Muscle of leg (tissue), 11 donors: ENCODE measurements around the gene DPY19L3. TPM values are rescaled to one million over a fixed set of nuclear protein-coding genes. Genes with fewer than 3 reads are reported as not detected.
"Not testable (repeated sequence)": the region's sequence is repeated elsewhere in the genome, so short reads cannot be mapped to it uniquely, and the experiment has no call there.

Source experiments
- DNase-seq: peaks from one replicate; pipeline ENCODE4 v3.0.0; 2013
- H3K27ac ChIP-seq: one replicate; pipeline ENCODE4 v1.5.1; 2013; ENCODE audit warnings: mild to moderate bottlenecking, low read length, control low read depth
- H3K27me3 ChIP-seq: one replicate; pipeline ENCODE4 v1.6.1; 2013; ENCODE audit warnings: low read length; ENCODE audit not compliant: control insufficient read depth, insufficient read depth
- H3K36me3 ChIP-seq: one replicate; pipeline ENCODE4 v1.6.1; 2013; ENCODE audit warnings: low read length; ENCODE audit not compliant: control insufficient read depth, insufficient read depth
- H3K4me1 ChIP-seq: one replicate; pipeline ENCODE4 v1.6.1; 2013; ENCODE audit warnings: low read length; ENCODE audit not compliant: control insufficient read depth, insufficient read depth
- H3K4me3 ChIP-seq: one replicate; pipeline ENCODE4 v1.5.1; 2013; ENCODE audit warnings: low read length, control low read depth
- H3K9me3 ChIP-seq: replicated peaks from 2 replicates; pipeline ENCODE4 v1.6.1; 2013; ENCODE audit warnings: low read depth, low read length; ENCODE audit not compliant: control insufficient read depth
- WGBS: methylation state at CpG from one replicate; pipeline ENCODE4 v1.1.5; 2013; ENCODE audit warnings: missing lambda C conversion rate; ENCODE audit not compliant: insufficient coverage; 5-methylcytosine and 5-hydroxymethylcytosine counted together
- polyA plus RNA-seq, 8 donors: library from polyadenylated mRNA; unstranded; fragments of 120-200 nt; gene quantifications; one replicate each; pipeline versions ENCODE4 v1.2.1 to v1.2.3, GENCODE V29; 2013; ENCODE audit warnings: inconsistent platforms in 1 of 8, low replicate concordance in 1 of 8; ENCODE audit not compliant: insufficient read length in 8 of 8, insufficient read depth in 1 of 8
- total RNA-seq: library from RNA; stranded (reverse); fragments of 120-200 nt; gene quantifications from one replicate; pipeline ENCODE4 v1.2.4, GENCODE V29; 2013

Gene DPY19L3
- total and polyA plus RNA-seq, 9 donors = 18.0 to 36.5 (median 25.2) TPM

- no peak for DNase-seq
- no peak overlapping the region for H3K27ac ChIP-seq
- no peaks in the 10 kb centered on the region for H3K27me3 ChIP-seq
Measured at GRCh38 chr19:32367063-32367462, 38.5 kb upstream of the DPY19L3 start.

GRCh38 chr19:32367948-32368536 is 37.5 kb upstream of the DPY19L3 start:
- Histone ChIP-seq H3K4me1 (no peaks in the 10 kb centered on the region), H3K4me3 (no peak overlapping the region), H3K36me3 (peaks cover 32% of the 10 kb centered on the region), H3K27me3 (no peaks in the 10 kb centered on the region), H3K27ac (no peak overlapping the region), H3K9me3 (no peaks in the 10 kb centered on the region)
- DNase-seq = no peak
- WGBS = 100% methylated on average over 3 of the region's 3 CpGs

More at GRCh38 chr19:32367063-32367462, 38.5 kb upstream of the DPY19L3 start:
- H3K9me3 ChIP-seq = no peaks in the 10 kb centered on the region
- no peaks in the 10 kb centered on the region for H3K4me1 ChIP-seq
- peaks cover 27% of the 10 kb centered on the region for H3K36me3 ChIP-seq
- no peak overlapping the region for H3K4me3 ChIP-seq
- 70% methylated on average over 2 of the region's 6 CpGs for WGBS

GRCh38 chr19:32368787-32369186 is 36.8 kb upstream of the DPY19L3 start:
- H3K27me3 ChIP-seq = no peaks in the 10 kb centered on the region
- no peaks in the 10 kb centered on the region for H3K9me3 ChIP-seq
- WGBS = no CpG with 5 or more reads among the region's 2 CpGs
- DNase-seq = no peak
- H3K27ac ChIP-seq = no peak overlapping the region
- H3K4me3 ChIP-seq = no peak overlapping the region
- peaks cover 31% of the 10 kb centered on the region for H3K36me3 ChIP-seq
- no peaks in the 10 kb centered on the region for H3K4me1 ChIP-seq

GRCh38 chr19:32372726-32373517 is 32.6 kb upstream of the DPY19L3 start:
- Histone ChIP-seq H3K27ac (no peak overlapping the region), H3K27me3 (no peaks in the 10 kb centered on the region), H3K4me1 (no peaks in the 10 kb centered on the region), H3K9me3 (no peaks in the 10 kb centered on the region), H3K4me3 (no peak overlapping the region), H3K36me3 (peaks cover 46% of the 10 kb centered on the region)
- no peak for DNase-seq
- WGBS = 71% methylated on average over 1 of the region's 7 CpGs

GRCh38 chr19:32373585-32374295 is 31.8 kb upstream of the DPY19L3 start:
- 95% methylated on average over 5 of the region's 10 CpGs for WGBS
- Histone ChIP-seq H3K4me3 (no peak overlapping the region), H3K4me1 (no peaks in the 10 kb centered on the region), H3K9me3 (no peaks in the 10 kb centered on the region), H3K27me3 (no peaks in the 10 kb centered on the region), H3K36me3 (peaks cover 45% of the 10 kb centered on the region), H3K27ac (no peak overlapping the region)
- peak; percentile 23 for DNase-seq

GRCh38 chr19:32374362-32374761 is 31.2 kb upstream of the DPY19L3 start:
- H3K9me3 ChIP-seq, H3K4me3 ChIP-seq, DNase-seq, H3K27me3 ChIP-seq, H3K27ac ChIP-seq, H3K4me1 ChIP-seq: not testable (repeated sequence)
- 83% methylated on average over 1 of the region's 3 CpGs for WGBS
- H3K36me3 ChIP-seq = peaks cover 42% of the 10 kb centered on the region

GRCh38 chr19:32377088-32377487 is 28.5 kb upstream of the DPY19L3 start:
- not testable (repeated sequence) for H3K4me3 ChIP-seq, DNase-seq, H3K27me3 ChIP-seq, H3K27ac ChIP-seq, H3K4me1 ChIP-seq, H3K9me3 ChIP-seq
- H3K36me3 ChIP-seq = peaks cover 53% of the 10 kb centered on the region
- WGBS = 95% methylated on average over 5 of the region's 9 CpGs

GRCh38 chr19:32380269-32380668 is 25.3 kb upstream of the DPY19L3 start:
- H3K9me3 ChIP-seq = no peaks in the 10 kb centered on the region
- DNase-seq = no peak
- H3K27me3 ChIP-seq = no peaks in the 10 kb centered on the region
- no peak overlapping the region for H3K4me3 ChIP-seq
- H3K4me1 ChIP-seq = no peaks in the 10 kb centered on the region
- H3K36me3 ChIP-seq = peaks cover 48% of the 10 kb centered on the region
- H3K27ac ChIP-seq = no peak overlapping the region
- 100% methylated on average over 1 of the region's 3 CpGs for WGBS

DNA sequence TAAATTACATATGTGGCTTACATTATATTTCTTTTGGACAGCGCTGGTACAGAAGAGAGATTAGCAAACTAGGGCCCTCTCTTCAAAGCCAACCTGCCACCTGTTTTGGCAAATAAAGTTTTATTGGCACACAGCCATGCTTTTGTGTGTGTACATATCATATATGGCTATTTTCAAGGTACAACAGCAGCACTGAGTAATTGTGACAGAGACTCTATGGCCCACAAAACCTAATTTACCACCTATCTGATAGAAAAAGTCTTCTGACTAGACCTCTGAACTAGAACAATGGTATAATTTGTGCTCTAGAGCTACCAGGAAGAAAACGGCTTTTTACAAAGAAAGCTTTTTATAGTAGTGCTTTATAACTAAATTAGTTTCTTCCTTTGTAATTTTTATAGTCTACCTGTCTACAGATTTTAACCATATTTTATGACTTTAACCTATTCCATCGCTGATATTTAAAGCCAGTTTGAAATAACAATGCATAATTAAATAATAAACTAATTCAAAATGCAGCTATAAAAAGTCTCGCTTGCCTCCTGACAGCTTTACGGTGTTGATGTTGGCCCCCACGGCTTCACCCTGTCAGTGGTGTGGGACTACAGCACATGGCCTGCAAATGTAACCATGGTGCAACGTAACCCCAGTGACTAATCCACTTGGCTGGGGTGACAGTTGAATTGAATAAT is 17.7 kb upstream of the DPY19L3 start:
- Histone ChIP-seq H3K9me3 (no peaks in the 10 kb centered on the region), H3K27me3 (no peaks in the 10 kb centered on the region), H3K36me3 (peaks cover 11% of the 10 kb centered on the region), H3K4me1 (no peaks in the 10 kb centered on the region), H3K4me3 (no peak overlapping the region), H3K27ac (no peak overlapping the region)
- DNase-seq = no peak
- WGBS = 31% methylated on average over 3 of the region's 7 CpGs

DNA sequence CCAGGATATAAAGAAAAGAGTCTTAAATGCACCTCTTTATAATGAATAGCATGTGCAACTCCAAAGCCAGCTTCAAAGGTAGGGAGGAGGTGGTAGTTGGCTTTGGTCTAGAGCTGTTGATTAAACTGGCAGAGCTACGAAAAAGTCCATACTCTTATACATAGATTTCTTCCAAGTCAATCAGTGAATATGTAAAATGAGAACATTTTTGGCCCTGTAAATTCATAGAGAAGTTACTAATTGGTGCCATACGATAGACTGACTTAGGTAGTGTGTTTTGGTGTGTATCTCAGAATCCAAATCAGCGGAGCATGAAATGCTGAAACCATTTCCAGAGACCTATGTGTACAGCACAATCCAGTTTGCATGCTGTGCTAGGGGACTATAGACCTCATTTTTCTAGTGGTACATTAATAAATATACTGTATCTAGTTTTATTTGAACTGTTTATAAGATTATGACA is 17.1 kb upstream of the DPY19L3 start:
- no peaks in the 10 kb centered on the region for H3K27me3 ChIP-seq
- peaks cover 5% of the 10 kb centered on the region for H3K36me3 ChIP-seq
- H3K9me3 ChIP-seq = no peaks in the 10 kb centered on the region
- H3K27ac ChIP-seq = no peak overlapping the region
- H3K4me1 ChIP-seq = no peaks in the 10 kb centered on the region
- no CpG with 5 or more reads among the region's 3 CpGs for WGBS
- no peak overlapping the region for H3K4me3 ChIP-seq
- DNase-seq = no peak
